GM10266 (cell line): ENCODE results near the gene MMP14.
A peak's percentile ranks its signal among the peaks of the same experiment; 100 is the strongest.
"Not testable (repeated sequence)": the region's sequence is repeated elsewhere in the genome, so short reads cannot be mapped to it uniquely, and the experiment has no call there.

Source experiments
- DNase-seq: peaks from one replicate; pipeline ENCODE4 v3.0.0; 2012; ENCODE audit errors: extremely low spot score
- TF ChIP-seq, protein P1 (sequence below): IDR thresholded peaks from 2 replicates; pipeline ENCODE4 v1.5.1; 2012; ENCODE audit warnings: mild to moderate bottlenecking, low read depth; ENCODE audit not compliant: control insufficient read depth, insufficient read depth; ENCODE audit errors: missing control alignments

Gene MMP14

DNA sequence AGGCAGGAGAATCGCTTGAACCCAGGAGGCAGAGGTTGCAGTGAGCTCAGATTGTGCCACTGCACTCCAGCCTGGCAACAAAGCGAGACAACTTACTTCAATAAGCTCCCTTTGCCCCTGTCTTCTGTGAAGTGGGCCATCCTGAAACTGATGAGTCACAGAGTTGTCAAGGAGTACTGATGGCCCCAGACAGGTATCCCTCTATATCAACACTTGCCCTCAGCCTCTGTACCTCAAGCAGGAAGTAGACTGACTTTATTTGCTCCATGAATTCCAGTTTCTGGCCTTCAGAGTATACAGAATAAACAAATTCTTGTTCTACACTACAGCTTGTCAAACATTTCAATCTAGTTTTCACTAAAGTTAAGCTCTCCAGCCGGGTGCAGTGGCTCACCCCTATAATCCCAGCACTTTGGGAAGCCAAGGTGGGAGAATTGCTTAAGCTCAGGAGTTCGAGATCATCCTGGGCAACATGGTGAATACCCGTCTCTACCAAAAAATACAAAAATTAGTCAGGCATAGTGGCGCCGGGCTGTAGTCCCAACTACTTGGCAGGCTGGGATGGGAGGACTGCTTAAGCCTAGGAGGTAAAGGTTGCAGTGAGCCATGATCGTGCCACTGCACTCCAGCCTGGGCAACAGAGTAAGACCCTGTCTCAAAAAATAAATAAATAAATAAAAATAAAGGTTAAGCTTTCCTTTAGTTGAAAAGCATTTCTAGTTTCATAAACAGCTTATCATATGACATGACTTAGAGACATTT, 18.8 kb downstream of the MMP14 start:
- TF ChIP-seq, protein P1, sequence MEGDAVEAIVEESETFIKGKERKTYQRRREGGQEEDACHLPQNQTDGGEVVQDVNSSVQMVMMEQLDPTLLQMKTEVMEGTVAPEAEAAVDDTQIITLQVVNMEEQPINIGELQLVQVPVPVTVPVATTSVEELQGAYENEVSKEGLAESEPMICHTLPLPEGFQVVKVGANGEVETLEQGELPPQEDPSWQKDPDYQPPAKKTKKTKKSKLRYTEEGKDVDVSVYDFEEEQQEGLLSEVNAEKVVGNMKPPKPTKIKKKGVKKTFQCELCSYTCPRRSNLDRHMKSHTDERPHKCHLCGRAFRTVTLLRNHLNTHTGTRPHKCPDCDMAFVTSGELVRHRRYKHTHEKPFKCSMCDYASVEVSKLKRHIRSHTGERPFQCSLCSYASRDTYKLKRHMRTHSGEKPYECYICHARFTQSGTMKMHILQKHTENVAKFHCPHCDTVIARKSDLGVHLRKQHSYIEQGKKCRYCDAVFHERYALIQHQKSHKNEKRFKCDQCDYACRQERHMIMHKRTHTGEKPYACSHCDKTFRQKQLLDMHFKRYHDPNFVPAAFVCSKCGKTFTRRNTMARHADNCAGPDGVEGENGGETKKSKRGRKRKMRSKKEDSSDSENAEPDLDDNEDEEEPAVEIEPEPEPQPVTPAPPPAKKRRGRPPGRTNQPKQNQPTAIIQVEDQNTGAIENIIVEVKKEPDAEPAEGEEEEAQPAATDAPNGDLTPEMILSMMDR, result no peak
- DNase-seq, result no peak

DNA sequence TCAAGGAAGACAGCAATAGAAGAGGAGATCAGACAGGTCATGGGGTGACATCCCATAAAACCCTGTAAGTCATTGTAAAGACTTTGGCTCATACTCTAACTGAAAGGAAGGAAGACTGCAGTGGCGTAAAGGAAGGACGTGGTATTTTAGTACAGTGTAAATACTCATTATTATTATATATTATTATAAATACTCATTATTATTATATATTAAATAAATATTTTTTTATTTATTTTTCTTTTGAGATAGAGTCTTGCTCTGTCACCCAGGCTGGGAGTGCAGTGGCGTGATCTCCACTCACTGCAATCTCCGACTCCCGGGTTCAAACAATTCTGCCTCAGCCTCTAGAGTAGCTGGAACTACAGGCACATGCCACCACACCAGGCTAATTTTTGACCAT, 20.0 kb downstream of the MMP14 start:
- DNase-seq, result no peak
- TF ChIP-seq, protein P1, result no peak

DNA sequence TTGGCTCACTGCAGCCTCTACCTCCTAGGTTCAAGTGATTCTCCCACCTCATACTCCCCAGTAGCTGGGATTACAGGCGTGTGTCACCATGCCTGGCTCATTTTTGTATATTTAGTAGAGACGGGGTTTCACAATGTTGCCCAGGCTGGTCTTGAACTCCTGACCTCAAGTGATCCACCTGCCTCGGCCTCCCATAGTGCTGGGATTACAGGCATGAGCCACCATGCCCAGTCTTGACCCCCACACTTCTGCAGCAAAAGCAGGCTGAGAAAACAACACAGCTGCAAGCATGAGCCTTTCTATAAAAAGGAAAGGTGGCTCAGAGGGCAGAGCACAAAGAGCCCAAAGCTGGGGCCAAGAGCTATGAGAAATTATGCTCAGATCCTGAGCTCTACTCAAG, 24.0 kb downstream of the MMP14 start:
- not testable (repeated sequence) for DNase-seq

DNA sequence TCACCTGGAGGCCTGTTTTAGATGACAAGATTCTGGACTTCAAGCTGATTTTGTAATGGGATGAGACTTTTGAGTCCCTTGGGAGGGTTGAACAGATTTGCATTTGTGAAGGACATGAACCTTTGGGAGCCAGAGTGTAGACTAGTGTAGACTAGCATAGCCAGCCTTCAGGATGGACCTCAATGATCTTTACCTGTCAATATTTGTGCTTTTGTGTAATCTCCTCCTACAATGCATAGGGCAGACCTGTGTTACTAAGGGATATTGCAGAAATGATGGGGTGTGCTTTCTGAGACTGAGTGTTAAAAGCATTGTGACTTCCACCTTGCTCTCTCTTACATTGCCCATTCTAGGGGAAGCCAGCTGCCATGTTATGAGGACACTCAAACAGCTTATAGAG, 25.3 kb downstream of the MMP14 start:
- no peak for DNase-seq

DNA sequence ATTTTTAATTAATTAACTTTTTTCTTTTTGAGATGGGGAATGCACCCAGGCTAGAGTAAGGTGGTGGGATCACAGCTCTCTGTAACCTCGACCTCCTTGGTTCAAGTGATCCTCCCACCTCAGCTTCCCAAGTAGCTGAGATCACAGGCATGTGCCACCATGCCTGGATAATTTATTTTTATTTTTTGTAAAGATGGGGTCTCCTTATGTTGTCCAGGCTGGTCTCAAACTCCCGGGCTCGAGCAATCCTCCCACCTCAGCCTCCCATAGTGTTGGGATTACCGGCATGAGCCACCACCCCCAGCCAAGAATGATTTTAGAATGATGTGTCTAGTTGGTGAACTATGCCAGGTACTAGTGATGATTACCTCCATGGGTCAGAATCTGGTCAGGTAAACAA, 28.6 kb downstream of the MMP14 start:
- TF ChIP-seq, protein P1, result no peak
- no peak for DNase-seq

More for the DNA sequence above, 25.3 kb downstream of the MMP14 start:
- TF ChIP-seq, protein P1, result no peak

DNA sequence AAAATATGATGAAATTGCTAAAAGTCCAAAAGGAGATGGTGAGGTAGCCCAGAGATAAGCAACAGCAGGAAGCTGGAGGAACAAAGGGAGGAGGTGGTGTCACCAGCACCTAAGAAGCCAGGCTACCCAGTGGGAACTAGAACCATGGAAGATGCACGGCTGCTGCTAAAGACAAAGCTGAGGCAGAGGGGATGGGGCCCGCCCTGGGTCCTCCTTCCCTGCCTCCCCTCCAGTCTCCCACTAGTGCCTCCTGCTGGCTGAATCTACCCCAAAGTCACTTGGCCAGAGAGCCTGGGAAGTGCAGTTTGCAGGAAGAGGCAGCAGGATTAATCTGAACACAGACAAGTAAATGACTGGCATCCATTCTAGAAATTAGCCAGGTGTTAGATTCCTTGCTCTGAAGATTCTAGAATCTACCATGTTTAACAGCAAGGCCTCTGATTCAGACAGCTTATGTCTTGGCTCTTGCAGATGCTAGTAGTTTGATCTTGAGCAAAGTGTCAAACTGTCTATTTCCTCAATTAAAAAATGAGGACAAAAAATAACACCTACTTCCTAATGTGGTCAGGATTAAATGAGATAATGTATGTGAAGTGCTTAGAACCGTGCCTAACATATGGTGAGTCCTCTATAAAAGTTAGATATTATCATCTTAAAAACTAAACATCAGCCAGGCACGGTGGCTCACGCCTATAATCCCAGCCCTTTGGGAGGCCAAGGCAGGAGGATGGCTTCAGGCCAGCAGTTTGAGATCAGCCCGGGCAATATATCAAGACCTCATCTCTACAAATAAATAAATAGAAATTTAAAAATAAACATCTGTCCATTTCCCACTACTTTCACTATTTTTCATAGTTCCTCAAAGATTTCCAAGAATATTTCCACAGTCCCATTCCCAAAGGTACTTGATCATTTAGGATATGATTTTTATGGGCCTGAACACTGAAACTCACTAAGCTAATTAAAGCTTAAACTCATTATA, 29.3 kb downstream of the MMP14 start:
- TF ChIP-seq, protein P1, result peak; percentile 22
- no peak for DNase-seq

DNA sequence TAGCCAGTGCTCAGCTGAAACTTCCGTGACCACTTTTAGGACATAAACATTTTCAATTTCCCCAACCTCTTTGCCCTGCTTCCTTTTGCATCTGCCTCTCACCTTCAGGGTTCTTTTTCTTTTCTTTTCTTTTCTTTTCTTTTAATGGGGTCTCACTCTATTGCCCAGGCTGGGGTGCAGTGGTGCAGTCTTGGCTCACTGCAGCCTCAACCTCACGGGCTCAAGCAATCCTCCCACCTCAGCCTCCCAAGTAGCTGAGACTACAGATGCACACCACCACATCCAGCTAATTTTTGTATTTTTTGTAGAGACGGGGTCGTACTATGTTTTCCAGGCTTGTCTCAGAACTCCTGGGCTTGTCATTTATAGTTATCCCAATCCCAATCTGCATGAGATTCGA, 30.5 kb downstream of the MMP14 start:
- DNase-seq, result no peak
- TF ChIP-seq, protein P1, result no peak
